Stimulated activated CD4-positive, alpha-beta T cell treated with anti-CD3 and anti-CD28 coated beads, Interleukin-15, amount 100 ng/mL, for 24 hours (primary cell): ENCODE data around the gene FICD.
A peak's percentile ranks its signal among the peaks of the same experiment; 100 is the strongest.

ENCODE experiments used
- DNase-seq: peaks from one replicate; pipeline ENCODE4 v3.0.0-alpha.2; 2020

Gene FICD

DNA sequence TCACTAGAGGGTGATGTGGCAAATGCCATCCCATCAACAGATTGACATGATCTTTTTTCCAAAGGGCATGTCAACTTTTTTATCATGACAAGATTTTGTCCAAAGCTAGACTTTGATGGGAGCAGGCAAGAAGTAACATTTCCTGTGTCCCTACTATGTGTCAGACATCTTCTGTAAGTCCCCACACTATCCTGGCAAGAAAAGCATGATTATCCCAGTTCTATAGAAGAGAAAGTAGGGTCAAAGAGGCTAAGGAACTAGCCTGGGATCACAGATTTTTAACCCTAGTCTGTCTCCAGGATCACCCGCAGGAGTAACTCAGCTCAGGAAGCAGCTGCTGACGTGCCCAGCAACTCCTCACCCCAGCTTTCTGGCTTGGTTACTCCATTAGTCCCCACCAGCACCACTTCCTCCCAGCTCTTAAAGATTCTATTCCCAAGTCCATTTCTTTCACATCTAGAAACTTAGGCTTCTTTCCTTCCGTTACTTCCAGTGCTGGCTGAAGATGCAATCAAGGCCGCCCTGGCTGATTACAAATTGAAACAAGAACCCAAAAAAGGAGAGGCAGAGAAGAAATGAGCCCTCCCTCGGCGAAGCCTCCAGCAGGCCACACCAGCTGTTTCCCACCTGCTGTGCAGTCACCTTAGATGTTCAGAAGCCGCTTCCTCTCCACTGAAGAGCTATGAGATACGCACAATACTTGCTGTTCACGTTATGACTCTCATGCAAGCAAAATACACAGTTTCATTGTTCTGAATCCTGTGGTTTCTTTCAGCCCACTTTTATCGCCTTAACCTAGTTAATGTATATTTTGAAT, 53.5 kb downstream of the FICD start:
- peak; percentile 78 for DNase-seq
